Left lobe of liver (tissue), 2 donors: ENCODE data around the gene SPTB. TPM values are rescaled to one million over a fixed set of nuclear protein-coding genes. Genes with fewer than 3 reads are reported as not detected.

ENCODE experiments used
- ATAC-seq: fragments of 200-7000 bp; cut with Tn5 transposase; one replicate; pipeline ENCODE4 v1.9.1; 2020; ENCODE audit warnings: mild to moderate bottlenecking, moderate library complexity
- DNase-seq: peaks from one replicate; pipeline ENCODE4 v3.0.0-alpha.2; 2020; ENCODE audit warnings: low spot score
- total RNA-seq: library from RNA; stranded (reverse); gene quantifications from one replicate; pipeline ENCODE4 v1.2.1, GENCODE V29; 2021
- donor health status: DM: no; HTN: no; CAD: no; lungs with moderate emphysema.
- donor health status: DM: no; HTN: yes; CAD: no.

The SPTB gene
- total RNA-seq, 1 donor from 2014 or later, result 0.35 TPM

- no peak for DNase-seq
- no peak for ATAC-seq
Measured at GRCh38 chr14:64755781-64756221, 123.9 kb downstream of the SPTB start.

- ATAC-seq, result peak; percentile 6
- no peak for DNase-seq
Measured at GRCh38 chr14:64754685-64755084, 125.0 kb downstream of the SPTB start.

GRCh38 chr14:64753999-64754398 is 125.7 kb downstream of the SPTB start:
- ATAC-seq, result no peak
- no peak for DNase-seq

- DNase-seq (no peak), ATAC-seq (peak; percentile 9)
Measured at GRCh38 chr14:64753374-64753773, 126.3 kb downstream of the SPTB start.

- DNase-seq (no peak), ATAC-seq (no peak)
Measured at GRCh38 chr14:64752909-64753308, 126.8 kb downstream of the SPTB start.

- no peak for ATAC-seq
Measured at GRCh38 chr14:64748995-64749714, 130.6 kb downstream of the SPTB start.

GRCh38 chr14:64748521-64748920 is 131.2 kb downstream of the SPTB start:
- DNase-seq (no peak), ATAC-seq (no peak)

More at GRCh38 chr14:64748995-64749714, 130.6 kb downstream of the SPTB start:
- no peak for DNase-seq

GRCh38 chr14:64747327-64747726 is 132.4 kb downstream of the SPTB start:
- DNase-seq (no peak), ATAC-seq (no peak)

GRCh38 chr14:64746298-64747250 is 133.1 kb downstream of the SPTB start:
- no peak for DNase-seq
- no peak for ATAC-seq

GRCh38 chr14:64745511-64746091 is 134.1 kb downstream of the SPTB start:
- ATAC-seq (peak; percentile 51), DNase-seq (no peak)

- DNase-seq, result no peak
- no peak for ATAC-seq
Measured at GRCh38 chr14:64743061-64743460, 136.6 kb downstream of the SPTB start.

GRCh38 chr14:64741961-64742360 is 137.7 kb downstream of the SPTB start:
- ATAC-seq (no peak), DNase-seq (no peak)

- ATAC-seq, result no peak
- DNase-seq, result no peak
Measured at GRCh38 chr14:64741200-64741599, 138.5 kb downstream of the SPTB start.

GRCh38 chr14:64738281-64738804 is 141.4 kb downstream of the SPTB start:
- DNase-seq (no peak), ATAC-seq (no peak)

GRCh38 chr14:64737391-64738280 is 142.1 kb downstream of the SPTB start:
- DNase-seq (no peak), ATAC-seq (no peak)

- DNase-seq (peak; percentile 71), ATAC-seq (peak; percentile 89)
Measured at GRCh38 chr14:64736271-64737169, 143.2 kb downstream of the SPTB start.

GRCh38 chr14:64734990-64735389 is 144.7 kb downstream of the SPTB start:
- DNase-seq, result no peak
- no peak for ATAC-seq

- DNase-seq, result no peak
- no peak for ATAC-seq
Measured at GRCh38 chr14:64733899-64734298, 145.8 kb downstream of the SPTB start.

GRCh38 chr14:64733321-64733720 is 146.4 kb downstream of the SPTB start:
- no peak for DNase-seq
- ATAC-seq, result no peak
